ENCODE results near the gene TMEM38A.
A peak's percentile ranks its signal among the peaks of the same experiment; 100 is the strongest.
"Not testable (repeated sequence)": the region's sequence is repeated elsewhere in the genome, so short reads cannot be mapped to it uniquely, and the experiment has no call there.

Gene TMEM38A

GRCh38 chr19:16627193-16627927 is 33.6 kb upstream of the TMEM38A start:
- Mint-ChIP-seq H3K9me3 (no peaks in the 10 kb centered on the region), H3K36me3 (peaks cover 5% of the 10 kb centered on the region), H3K27ac (peak overlapping the region; percentile 84), H3K27me3 (no peaks in the 10 kb centered on the region), H3K4me3 (peak overlapping the region; percentile 90), H3K4me1 (peaks cover 38% of the 10 kb centered on the region)

- Mint-ChIP-seq H3K9me3 (no peaks in the 10 kb centered on the region), H3K27ac (peak overlapping the region; percentile 41), H3K27me3 (no peaks in the 10 kb centered on the region), H3K4me1 (peaks cover 36% of the 10 kb centered on the region), H3K36me3 (peaks cover 5% of the 10 kb centered on the region), H3K4me3 (peak overlapping the region; percentile 97)
Observed at GRCh38 chr19:16627928-16628182, 33.1 kb upstream of the TMEM38A start.

- Mint-ChIP-seq H3K4me3 (peak within 1 kb of the TSS; percentile 97), H3K36me3 (peaks cover 5% of the 10 kb centered on the region), H3K4me1 (peaks cover 36% of the 10 kb centered on the region), H3K9me3 (no peaks in the 10 kb centered on the region), H3K27me3 (no peaks in the 10 kb centered on the region), H3K27ac (peak within 1 kb of the TSS; percentile 98)
Observed at GRCh38 chr19:16628183-16628983, 32.6 kb upstream of the TMEM38A start, which contains the start of gene MED26. Gene MED26, minus strand, starts transcription at chr19:16628204. Its CDS starts 261 bp downstream, at chr19:16627943.

- peaks cover 5% of the 10 kb centered on the region for H3K36me3 Mint-ChIP-seq
- H3K9me3 Mint-ChIP-seq = no peaks in the 10 kb centered on the region
- no peaks in the 10 kb centered on the region for H3K27me3 Mint-ChIP-seq
- peak overlapping the region; percentile 97 for H3K4me3 Mint-ChIP-seq
- peak overlapping the region; percentile 98 for H3K27ac Mint-ChIP-seq
- H3K4me1 Mint-ChIP-seq = peaks cover 36% of the 10 kb centered on the region
Observed at GRCh38 chr19:16628984-16629691, 31.8 kb upstream of the TMEM38A start.

GRCh38 chr19:16631465-16631864 is 29.5 kb upstream of the TMEM38A start:
- Mint-ChIP-seq H3K27me3 (no peaks in the 10 kb centered on the region), H3K4me3 (no peak overlapping the region), H3K9me3 (no peaks in the 10 kb centered on the region), H3K4me1 (peaks cover 17% of the 10 kb centered on the region), H3K36me3 (peaks cover 3% of the 10 kb centered on the region), H3K27ac (no peak overlapping the region)

GRCh38 chr19:16637535-16637934 is 23.4 kb upstream of the TMEM38A start:
- Mint-ChIP-seq H3K9me3 (no peaks in the 10 kb centered on the region), H3K36me3 (peaks cover 3% of the 10 kb centered on the region), H3K27ac (peak overlapping the region; percentile 8), H3K4me3 (no peak overlapping the region), H3K27me3 (no peaks in the 10 kb centered on the region), H3K4me1 (peaks cover 25% of the 10 kb centered on the region)

GRCh38 chr19:16638666-16639065 is 22.3 kb upstream of the TMEM38A start:
- Mint-ChIP-seq H3K36me3 (peaks cover 3% of the 10 kb centered on the region), H3K27me3 (no peaks in the 10 kb centered on the region), H3K9me3 (no peaks in the 10 kb centered on the region), H3K4me1 (peaks cover 29% of the 10 kb centered on the region), H3K27ac (no peak overlapping the region), H3K4me3 (no peak overlapping the region)

GRCh38 chr19:16640951-16641350 is 20.0 kb upstream of the TMEM38A start:
- Mint-ChIP-seq H3K9me3 (no peaks in the 10 kb centered on the region), H3K4me3 (no peak overlapping the region), H3K27ac (no peak overlapping the region)

GRCh38 chr19:16641695-16642094 is 19.2 kb upstream of the TMEM38A start:
- Mint-ChIP-seq H3K4me3 (no peak overlapping the region), H3K27me3 (no peaks in the 10 kb centered on the region), H3K9me3 (no peaks in the 10 kb centered on the region), H3K27ac (no peak overlapping the region), H3K36me3 (peaks cover 4% of the 10 kb centered on the region), H3K4me1 (peaks cover 33% of the 10 kb centered on the region)

More at GRCh38 chr19:16640951-16641350, 20.0 kb upstream of the TMEM38A start:
- H3K27me3 Mint-ChIP-seq = no peaks in the 10 kb centered on the region
- peaks cover 4% of the 10 kb centered on the region for H3K36me3 Mint-ChIP-seq
- H3K4me1 Mint-ChIP-seq = peaks cover 33% of the 10 kb centered on the region

GRCh38 chr19:16645140-16645539 is 15.8 kb upstream of the TMEM38A start:
- Mint-ChIP-seq H3K36me3 (peaks cover 5% of the 10 kb centered on the region), H3K4me1 (peaks cover 25% of the 10 kb centered on the region), H3K4me3 (no peak overlapping the region), H3K27me3 (no peaks in the 10 kb centered on the region), H3K27ac (no peak overlapping the region), H3K9me3 (no peaks in the 10 kb centered on the region)

- no peaks in the 10 kb centered on the region for H3K27me3 Mint-ChIP-seq
- no peaks in the 10 kb centered on the region for H3K9me3 Mint-ChIP-seq
- peaks cover 9% of the 10 kb centered on the region for H3K4me1 Mint-ChIP-seq
- peaks cover 15% of the 10 kb centered on the region for H3K36me3 Mint-ChIP-seq
- no peak overlapping the region for H3K4me3 Mint-ChIP-seq
- H3K27ac Mint-ChIP-seq = no peak overlapping the region
Observed at GRCh38 chr19:16649734-16650133, 11.2 kb upstream of the TMEM38A start.

- peaks cover 15% of the 10 kb centered on the region for H3K36me3 Mint-ChIP-seq
- H3K4me1 Mint-ChIP-seq = peaks cover 7% of the 10 kb centered on the region
- no peak overlapping the region for H3K4me3 Mint-ChIP-seq
- no peak overlapping the region for H3K27ac Mint-ChIP-seq
- H3K9me3 Mint-ChIP-seq = no peaks in the 10 kb centered on the region
- no peaks in the 10 kb centered on the region for H3K27me3 Mint-ChIP-seq
Observed at GRCh38 chr19:16650821-16651220, 10.1 kb upstream of the TMEM38A start.

GRCh38 chr19:16651421-16652188 is 9.3 kb upstream of the TMEM38A start:
- H3K4me3 Mint-ChIP-seq, H3K9me3 Mint-ChIP-seq, H3K27me3 Mint-ChIP-seq, H3K27ac Mint-ChIP-seq: not testable (repeated sequence)
- peaks cover 15% of the 10 kb centered on the region for H3K36me3 Mint-ChIP-seq
- peaks cover 12% of the 10 kb centered on the region for H3K4me1 Mint-ChIP-seq

GRCh38 chr19:16652854-16653253 is 8.1 kb upstream of the TMEM38A start:
- Mint-ChIP-seq H3K4me1 (peaks cover 20% of the 10 kb centered on the region), H3K9me3 (no peaks in the 10 kb centered on the region), H3K27me3 (no peaks in the 10 kb centered on the region), H3K27ac (no peak overlapping the region), H3K4me3 (no peak overlapping the region), H3K36me3 (peaks cover 19% of the 10 kb centered on the region)

GRCh38 chr19:16654140-16654539 is 6.8 kb upstream of the TMEM38A start:
- H3K27ac Mint-ChIP-seq = no peak overlapping the region
- no peak overlapping the region for H3K4me3 Mint-ChIP-seq
- no peaks in the 10 kb centered on the region for H3K9me3 Mint-ChIP-seq
- peaks cover 30% of the 10 kb centered on the region for H3K4me1 Mint-ChIP-seq
- H3K36me3 Mint-ChIP-seq = peaks cover 23% of the 10 kb centered on the region
- no peaks in the 10 kb centered on the region for H3K27me3 Mint-ChIP-seq

Measured in activated naive CD4-positive, alpha-beta T cell treated with anti-CD3 and anti-CD28 coated beads, Interleukin-2, amount 50 U/mL, for 24 hours (primary cell).